ENCODE data around the gene NAGLU.
A peak's percentile ranks its signal among the peaks of the same experiment; 100 is the strongest.
"Not testable (repeated sequence)": the region's sequence is repeated elsewhere in the genome, so short reads cannot be mapped to it uniquely, and the experiment has no call there.

NAGLU gene

DNA sequence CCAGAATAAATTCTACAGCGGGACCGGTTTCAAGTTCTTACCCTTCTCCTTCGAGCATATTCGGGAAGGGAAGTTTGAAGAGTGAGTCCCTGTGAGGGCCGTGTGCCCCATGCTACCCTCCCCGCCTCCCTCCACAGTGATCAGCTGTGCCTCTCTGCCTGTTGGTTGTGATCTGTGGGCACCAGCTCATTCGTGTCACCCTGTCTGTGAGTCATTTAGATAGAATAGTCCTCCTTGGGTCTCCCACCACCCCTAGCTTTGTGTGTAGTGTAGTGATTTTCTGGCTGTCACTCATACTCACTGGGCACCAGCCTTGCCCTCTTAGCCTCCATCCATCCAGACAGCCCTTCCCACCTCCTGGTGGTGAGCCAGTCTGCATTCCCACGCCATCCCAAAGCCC, 15.0 kb upstream of the NAGLU start:
- DNase-seq (ENCODE audit: low read depth in 1 of 2, low spot score in 1 of 2) = no peak

DNA sequence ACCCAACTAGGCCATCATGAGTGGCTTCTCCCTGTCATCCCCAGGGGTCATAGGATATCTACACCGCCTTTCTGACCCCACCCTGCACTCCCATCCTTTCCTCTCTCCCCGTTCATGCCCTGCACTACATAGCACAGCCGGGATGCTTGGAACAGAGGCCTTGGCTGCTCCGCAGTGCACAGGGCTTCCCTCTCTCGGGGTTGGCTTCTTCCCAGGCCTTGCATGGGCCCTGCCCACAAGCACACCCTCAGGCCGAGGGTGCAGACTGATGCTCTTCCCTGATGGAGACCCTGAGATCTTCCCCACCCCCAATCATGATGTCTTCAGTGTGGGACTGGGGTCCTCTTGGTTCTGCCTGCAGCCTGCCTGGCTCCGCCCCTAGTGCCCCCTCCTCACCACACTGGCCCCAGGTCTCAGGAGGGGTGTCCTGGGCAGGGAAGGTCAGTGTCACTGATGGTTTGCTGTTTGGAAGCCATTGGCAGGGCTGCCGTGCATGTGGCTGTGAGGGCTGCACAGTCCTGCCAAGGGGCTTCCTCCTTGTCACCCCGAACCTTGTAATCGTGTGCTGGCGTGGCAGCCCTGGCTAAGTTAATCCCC, 14.3 kb upstream of the NAGLU start:
- DNase-seq (ENCODE audit: low read depth in 1 of 2, low spot score in 1 of 2) = no peak

DNA sequence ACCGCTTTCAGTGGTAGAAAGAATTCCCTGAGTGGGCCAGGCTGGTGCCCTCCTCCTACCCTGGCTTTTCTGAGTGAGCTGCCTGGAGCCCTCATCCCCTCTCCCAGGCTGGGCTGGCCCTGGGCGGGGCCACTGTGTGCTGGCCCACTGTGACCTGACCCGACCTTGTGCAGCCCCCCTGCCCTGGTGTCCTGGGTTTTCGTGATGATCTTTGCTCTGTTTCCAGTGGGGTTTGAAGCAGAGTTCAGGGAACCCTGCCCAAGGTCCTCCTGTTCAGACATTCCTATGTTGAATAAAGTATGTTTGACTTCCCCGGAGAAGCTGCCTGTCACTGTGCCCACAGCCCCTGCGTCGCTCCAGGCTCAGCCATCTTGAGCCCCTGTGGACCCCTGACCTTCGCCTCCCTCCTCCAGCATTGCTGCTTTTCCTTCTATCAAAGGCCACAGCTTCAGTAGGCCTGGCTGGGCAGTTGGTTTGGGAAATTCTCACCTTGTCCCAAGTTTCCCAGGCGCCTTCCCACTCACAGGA, 13.7 kb upstream of the NAGLU start:
- DNase-seq (ENCODE audit: low read depth in 1 of 2, low spot score in 1 of 2) = no peak

DNA sequence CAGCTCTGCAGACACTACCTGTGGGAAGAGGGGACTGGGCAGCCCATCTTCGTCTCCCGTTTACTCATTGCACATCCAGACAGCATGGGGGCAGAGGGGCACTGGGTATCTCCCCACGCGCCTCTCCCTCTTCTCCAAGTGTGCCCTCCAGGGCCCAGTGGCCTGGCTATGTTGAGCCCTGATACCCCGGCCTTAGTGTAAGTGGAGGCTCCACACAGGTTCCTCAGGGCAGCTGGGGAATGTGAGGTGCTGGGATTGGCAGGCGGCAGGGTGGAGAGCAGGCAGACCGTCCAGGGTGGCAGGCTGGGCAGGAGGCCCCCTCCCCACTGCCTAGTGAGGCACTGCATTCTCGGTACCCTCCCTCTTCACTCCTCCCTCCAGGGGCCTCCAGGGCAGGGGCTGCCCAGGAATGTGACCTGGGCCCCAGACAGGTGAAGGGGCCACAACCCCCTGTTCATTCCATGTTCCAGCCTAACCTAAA, 13.2 kb upstream of the NAGLU start:
- no peak for DNase-seq (ENCODE audit: low read depth in 1 of 2, low spot score in 1 of 2)

DNA sequence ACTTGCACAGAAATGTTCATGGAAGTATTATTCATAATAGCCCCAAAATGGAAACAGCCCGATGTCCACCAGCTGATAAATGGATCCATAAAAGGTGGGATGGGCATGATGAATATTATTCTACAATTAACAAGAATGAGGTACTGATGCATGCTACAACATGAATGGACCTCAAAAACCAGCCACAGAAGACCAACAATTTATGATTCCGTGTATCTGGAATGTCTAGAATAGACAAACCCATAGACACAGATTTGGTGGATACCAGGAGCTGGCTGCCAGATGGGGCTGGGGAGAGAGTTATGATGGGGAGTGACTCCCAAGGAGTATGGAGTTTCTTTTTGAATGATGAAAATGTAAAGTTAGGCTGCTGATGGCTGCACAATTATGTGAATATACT, 10.8 kb upstream of the NAGLU start:
- DNase-seq (ENCODE audit: low read depth in 1 of 2, low spot score in 1 of 2) = no peak

DNA sequence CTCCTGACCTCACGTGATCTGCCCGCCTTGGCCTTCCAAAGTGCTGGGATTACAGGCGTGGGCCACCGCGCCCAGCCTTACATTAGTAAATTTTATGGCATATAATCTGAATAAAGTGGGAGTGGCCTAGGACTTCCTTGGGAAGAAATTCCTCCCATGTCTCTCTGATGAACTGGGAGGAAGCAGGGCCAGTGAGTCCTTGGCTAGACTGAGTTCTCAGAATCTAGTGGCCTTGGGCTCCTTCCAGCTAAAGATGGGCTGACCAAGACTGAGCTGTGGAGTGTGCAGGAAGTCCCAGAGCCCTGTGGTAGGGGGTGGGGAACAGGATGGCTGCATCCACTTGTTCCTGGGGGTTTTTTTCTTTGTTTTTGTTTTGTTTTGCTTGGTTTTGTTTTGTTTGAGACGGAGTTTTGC, 10.0 kb upstream of the NAGLU start:
- no peak for DNase-seq (ENCODE audit: low read depth in 1 of 2, low spot score in 1 of 2)

DNA sequence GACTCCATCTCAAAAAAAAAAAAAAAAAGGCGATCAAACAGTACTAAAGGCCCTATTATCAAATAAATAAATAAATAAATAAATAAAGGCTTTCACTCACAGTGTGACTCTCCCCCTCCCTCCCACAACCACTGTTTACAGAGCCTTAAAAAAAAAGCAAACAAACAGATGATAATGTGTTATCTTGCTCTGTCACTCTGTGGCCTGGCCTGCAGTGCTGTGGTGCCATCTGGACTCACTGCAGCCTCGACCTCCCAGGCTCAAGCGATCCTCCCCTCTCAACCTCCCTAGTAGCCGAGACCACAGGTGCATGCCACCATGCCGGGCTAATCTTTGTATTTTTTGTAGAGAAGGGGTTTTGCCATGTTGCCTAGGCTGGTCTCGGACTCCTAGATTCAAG, 8.1 kb upstream of the NAGLU start:
- DNase-seq (ENCODE audit: low read depth in 1 of 2, low spot score in 1 of 2) = no peak

DNA sequence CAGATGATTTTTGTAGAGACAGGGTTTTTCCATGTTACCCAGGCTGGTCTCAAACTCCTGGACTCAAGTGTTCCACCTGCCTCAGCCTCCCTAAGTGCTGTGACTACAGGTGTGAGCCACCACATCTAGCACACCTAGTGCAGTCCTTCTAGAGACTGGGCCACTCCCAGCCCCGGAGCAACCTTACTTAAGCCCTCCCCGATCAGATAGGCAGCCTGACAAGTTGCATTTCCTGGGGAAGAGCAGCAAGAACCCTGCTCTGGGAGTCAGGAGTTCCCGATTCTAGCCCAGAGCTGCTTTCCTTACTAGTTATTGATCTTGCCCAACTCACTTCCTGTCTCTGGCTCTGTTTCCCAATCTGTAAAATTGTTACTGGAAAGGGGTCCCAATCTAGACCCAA, 7.0 kb upstream of the NAGLU start:
- no peak for DNase-seq (ENCODE audit: low read depth in 1 of 2, low spot score in 1 of 2)

DNA sequence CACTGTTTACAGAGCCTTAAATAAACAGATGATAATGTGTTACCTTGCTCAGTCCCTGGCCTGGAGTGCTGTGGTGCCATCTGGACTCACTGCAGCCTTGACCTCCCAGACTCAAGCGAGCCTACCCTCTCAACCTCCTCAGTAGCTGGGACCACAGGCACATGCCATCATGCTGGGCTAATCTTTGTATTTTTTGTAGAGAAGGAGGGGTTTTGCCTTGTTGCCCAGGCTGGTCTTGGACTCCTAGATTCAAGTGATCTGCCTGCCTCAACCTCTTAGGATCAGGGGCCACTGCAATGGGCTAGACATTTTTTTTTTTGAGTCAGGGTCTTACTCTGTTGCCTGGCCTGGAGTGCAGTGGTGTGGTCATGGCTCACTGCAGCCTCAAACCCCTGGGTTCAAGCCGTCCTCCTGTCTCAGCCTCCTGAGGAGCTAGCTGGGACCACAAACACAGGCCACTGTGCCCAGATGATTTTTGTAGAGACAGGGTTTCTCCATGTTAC, 5.0 kb upstream of the NAGLU start:
- DNase-seq (ENCODE audit: low read depth in 1 of 2, low spot score in 1 of 2) = no peak

DNA sequence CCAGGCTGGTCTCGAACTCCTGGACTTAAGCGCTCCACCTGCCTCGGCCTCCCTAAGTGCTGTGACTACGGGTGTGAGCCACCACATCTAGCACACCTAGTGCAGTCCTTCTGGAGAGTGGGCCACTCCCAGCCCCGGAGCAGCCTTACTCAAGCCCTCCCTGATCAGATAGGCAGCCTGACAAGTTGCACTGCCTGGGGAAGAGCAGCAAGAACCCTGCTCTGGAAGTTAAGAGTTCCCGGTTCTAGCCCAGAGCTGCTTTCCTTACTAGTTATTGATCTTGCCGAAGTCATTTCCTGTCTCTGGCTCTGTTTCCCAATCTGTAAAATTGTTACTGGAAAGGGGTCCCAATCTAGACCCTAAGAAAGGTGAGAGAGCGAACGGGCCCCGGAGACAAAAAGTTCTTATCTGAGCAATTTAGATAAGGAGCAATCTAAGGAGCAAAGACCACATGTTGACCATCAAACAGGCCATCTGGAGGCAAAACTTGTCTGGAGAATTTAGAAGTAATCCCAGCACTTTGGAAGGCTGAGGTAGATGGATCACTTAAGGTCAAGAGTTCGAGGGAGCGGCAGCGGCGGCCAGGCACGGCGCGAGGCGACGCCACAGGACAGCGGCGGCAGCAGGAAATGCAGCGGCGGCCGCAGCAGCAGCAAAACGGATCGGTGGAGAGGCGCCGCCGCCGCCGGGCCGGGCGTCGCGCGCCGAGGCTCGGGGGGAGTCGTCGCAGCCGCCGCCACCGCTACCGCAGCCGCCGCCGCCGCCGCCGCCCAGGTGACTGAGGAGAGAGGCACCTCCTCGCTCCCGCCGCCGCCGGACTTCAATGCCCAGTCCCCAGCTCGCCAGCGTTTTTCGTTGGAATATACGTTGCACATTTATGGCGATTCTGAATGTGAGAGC, 4.3 kb upstream of the NAGLU start:
- DNase-seq (ENCODE audit: low read depth in 1 of 2, low spot score in 1 of 2) = no peak

DNA sequence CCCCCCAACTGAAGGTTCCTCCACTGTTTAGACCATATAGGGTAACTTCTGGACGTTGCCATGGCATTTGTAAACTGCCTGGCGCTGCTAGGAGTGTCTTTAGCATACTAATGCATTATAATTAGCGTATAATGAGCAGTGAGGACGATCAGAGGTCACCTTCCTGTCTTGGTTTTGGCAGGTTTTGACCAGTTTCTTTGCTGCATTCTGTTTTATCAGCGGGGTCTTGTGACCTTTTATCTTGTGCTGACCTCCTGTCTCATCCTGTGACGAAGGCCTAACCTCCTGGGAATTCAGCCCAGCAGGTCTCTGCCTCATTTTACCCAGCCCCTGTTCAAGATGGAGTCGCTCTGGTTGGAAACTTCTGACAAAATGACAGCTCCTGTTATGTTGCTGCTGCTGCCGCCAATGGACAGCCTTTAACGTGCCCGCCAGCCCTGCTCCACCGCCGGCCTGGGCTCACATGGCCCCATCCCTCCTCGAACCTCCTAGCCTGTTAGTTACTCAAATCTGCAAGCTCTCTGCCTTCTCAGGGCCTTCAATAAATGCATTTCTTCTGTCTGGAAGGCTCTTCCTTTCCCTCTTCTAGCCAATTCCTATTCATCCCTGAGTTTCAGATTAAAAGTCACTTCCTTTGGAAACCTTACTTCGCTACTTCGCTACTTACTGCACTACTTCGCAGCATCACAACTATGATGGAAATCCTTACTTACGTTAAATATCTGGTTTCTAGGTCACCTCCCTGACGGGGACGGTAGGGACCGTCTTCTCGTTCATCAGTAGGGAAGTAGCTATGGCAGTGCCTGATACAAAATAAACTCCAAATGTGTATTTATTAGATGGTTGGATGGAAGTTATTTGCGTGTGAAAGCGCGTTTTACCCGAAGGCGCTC, 640 bp upstream of the NAGLU start:
- DNase-seq (ENCODE audit: low read depth in 1 of 2, low spot score in 1 of 2) = no peak

DNA sequence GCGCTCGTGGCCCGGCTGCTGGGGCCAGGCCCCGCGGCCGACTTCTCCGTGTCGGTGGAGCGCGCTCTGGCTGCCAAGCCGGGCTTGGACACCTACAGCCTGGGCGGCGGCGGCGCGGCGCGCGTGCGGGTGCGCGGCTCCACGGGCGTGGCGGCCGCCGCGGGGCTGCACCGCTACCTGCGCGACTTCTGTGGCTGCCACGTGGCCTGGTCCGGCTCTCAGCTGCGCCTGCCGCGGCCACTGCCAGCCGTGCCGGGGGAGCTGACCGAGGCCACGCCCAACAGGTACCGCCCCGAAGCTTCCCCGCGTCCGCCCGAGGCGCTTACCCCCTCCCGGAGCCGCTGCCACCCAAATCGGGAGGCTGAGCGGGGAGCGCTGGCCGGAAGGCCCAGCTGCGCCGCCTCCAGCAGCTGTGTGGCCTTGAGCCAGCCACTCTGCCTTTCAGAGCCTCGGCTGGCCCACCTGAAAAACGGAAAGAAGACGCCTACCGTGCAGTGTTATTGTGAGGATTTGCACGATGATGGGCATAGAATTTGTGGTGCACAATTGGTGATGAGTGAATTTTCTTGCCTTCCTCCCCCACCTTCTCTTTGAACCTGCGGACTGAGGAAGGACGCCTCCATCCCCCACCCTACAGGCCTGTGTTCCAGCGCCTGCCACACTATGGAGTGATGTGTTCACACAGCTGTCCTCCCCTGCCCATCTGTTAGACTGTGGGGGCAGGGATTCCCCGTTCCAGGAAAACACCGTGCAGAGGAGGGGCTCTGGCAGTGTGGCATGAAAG, 523 bp downstream of the NAGLU start:
- peak; percentile 40 to 54 for DNase-seq (ENCODE audit: low read depth in 1 of 2, low spot score in 1 of 2)

DNA sequence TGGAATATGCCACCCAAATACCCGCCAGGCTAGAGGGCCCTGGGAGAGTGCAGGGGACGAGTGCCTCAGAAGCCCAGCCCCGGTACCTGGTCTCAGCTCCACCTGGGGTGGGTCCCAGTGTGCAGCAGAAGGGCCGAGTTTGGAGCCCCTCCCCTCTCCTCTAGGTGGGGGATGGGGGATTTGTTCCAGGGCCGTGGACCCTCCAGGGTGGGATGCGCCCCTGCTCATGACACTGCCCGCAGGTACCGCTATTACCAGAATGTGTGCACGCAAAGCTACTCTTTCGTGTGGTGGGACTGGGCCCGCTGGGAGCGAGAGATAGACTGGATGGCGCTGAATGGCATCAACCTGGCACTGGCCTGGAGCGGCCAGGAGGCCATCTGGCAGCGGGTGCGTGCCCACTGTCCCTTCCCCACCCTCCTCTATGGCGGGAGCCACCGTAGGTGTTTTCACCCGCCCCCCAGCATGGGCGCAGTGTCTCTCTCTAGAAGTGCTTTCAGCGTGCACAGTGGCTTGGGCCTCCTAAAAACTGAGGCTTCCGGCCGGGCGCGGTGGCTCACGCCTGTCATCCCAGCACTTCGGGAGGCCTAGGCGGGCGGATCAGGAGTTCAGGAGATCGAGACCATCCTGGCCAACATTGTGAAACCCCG, 1.2 kb downstream of the NAGLU start:
- no peak for DNase-seq (ENCODE audit: low read depth in 1 of 2, low spot score in 1 of 2)

DNA sequence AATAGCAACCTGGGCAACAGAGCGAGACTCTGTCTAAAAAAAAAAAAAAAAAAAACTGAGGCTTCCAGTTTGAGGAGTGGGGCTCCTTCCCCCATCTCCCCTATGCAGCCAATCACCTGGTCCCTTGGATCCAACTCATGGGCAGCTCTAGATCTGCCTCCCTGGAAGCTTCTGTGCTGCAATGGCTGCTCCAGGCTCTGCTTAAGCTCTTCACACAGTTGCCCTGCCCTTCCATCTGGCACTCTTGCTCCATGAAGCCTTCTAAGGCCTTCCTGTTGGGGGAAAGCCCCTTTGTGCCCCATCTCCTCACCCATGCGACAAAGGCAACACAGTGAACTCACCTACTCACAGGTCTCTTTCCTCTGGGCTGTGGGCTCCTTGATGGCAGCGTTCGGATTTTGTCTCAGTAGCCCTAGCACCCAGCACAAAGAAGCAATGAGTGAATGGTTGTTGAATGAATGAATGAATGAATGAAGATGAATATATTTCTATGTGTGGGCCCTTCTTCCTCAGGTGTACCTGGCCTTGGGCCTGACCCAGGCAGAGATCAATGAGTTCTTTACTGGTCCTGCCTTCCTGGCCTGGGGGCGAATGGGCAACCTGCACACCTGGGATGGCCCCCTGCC, 1.9 kb downstream of the NAGLU start:
- no peak for DNase-seq (ENCODE audit: low read depth in 1 of 2, low spot score in 1 of 2)

DNA sequence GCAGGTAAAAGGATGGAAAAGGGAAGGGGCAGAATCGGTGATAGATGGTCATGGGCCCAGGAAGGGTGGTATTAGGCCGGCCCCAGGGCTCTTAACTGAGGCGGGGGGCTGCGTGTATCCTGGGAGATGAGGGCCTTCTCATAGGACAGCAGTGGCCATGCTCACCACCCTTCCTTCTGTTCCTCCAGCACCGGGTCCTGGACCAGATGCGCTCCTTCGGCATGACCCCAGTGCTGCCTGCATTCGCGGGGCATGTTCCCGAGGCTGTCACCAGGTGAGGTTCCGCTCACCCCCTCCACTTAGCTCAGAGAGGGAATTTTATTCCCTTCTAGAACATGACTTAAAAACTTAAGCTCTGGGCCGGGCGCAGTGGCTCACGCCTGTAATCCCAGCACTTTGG, 2.4 kb downstream of the NAGLU start:
- no peak for DNase-seq (ENCODE audit: low read depth in 1 of 2, low spot score in 1 of 2)

DNA sequence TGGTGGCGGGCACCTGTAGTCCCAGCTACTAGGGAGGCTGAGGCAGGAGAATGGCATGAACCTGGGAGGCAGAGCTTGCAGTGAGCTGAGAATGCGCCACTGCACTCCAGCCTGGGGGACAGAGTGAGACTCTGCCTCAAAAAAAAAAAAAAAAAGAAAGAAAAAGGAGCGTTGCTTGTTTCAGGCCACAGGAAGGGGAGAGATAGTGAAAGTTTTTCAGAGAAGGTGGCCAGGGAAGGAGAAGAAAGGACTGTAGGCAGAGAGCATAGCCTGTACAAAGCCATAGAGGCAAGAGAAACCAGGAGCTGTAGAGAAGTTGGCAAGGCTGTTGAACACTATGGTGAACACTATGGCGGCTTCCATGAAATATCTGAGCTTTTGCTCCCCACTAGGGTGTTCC, 4.5 kb downstream of the NAGLU start:
- not testable (repeated sequence) for DNase-seq (ENCODE audit: low read depth in 1 of 2, low spot score in 1 of 2)

DNA sequence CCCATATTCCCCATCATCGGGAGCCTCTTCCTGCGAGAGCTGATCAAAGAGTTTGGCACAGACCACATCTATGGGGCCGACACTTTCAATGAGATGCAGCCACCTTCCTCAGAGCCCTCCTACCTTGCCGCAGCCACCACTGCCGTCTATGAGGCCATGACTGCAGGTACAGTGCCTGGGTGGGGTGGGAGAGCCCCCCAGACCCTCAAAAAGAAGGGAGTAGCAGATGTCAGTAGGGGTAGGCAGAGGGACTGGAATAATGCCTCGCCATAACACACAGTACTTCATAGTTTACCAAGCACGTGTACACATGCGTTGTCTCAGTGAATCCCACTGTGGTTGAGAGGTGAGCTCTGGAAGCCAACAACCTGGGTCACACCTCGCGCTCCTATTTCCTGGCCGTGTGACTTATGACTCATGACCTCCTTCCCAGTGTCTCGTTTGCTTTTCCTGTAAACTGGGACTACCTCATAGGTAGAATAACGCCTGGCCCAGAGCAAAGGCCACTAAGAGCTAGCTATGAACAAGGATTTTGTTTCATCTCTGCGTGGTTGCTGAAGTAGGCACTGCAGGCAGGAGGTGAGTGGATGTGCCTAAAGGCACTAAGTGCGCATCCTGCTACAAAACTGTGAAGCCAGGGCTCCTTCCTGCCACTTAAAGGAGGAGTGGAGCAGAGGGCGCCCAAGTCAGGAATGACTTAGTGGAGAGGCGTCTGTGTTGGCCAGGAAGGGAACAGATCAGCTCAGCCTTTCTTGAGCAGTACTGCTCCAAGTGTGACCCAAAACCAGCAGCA, 5.2 kb downstream of the NAGLU start:
- DNase-seq (ENCODE audit: low read depth in 1 of 2, low spot score in 1 of 2) = no peak

DNA sequence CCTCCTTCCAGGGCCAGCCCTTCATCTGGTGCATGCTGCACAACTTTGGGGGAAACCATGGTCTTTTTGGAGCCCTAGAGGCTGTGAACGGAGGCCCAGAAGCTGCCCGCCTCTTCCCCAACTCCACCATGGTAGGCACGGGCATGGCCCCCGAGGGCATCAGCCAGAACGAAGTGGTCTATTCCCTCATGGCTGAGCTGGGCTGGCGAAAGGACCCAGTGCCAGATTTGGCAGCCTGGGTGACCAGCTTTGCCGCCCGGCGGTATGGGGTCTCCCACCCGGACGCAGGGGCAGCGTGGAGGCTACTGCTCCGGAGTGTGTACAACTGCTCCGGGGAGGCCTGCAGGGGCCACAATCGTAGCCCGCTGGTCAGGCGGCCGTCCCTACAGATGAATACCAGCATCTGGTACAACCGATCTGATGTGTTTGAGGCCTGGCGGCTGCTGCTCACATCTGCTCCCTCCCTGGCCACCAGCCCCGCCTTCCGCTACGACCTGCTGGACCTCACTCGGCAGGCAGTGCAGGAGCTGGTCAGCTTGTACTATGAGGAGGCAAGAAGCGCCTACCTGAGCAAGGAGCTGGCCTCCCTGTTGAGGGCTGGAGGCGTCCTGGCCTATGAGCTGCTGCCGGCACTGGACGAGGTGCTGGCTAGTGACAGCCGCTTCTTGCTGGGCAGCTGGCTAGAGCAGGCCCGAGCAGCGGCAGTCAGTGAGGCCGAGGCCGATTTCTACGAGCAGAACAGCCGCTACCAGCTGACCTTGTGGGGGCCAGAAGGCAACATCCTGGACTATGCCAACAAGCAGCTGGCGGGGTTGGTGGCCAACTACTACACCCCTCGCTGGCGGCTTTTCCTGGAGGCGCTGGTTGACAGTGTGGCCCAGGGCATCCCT, 7.4 kb downstream of the NAGLU start:
- DNase-seq (ENCODE audit: low read depth in 1 of 2, low spot score in 1 of 2) = no peak
